Smooth muscle cell (in vitro differentiated cells): Measurements from ENCODE around the gene HOXC5. TPM values are rescaled to one million over a fixed set of nuclear protein-coding genes. Genes with fewer than 3 reads are reported as not detected.

ENCODE experiments used
- DNase-seq: peaks from one replicate; lab custom pipeline; 2025; ENCODE audit not compliant: unreplicated experiment; lab: John Stamatoyannopoulos, UW
- H2AFZ ChIP-seq: fragments of 200-600 bp; sonication (generic); 2 replicates; pipeline ENCODE4 v1.6.0; 2016; ENCODE audit warnings: antibody characterized with exemption, low read depth, mild to moderate bottlenecking
- H3F3A ChIP-seq: fragments of 200-600 bp; sonication (generic); 2 replicates; pipeline ENCODE4 v1.6.0; 2017; ENCODE audit warnings: antibody characterized with exemption, low read depth
- H3K27ac ChIP-seq: fragments of 200-600 bp; sonication (generic); 2 replicates; pipeline ENCODE4 v1.5.1; 2016; ENCODE audit warnings: low read depth, mild to moderate bottlenecking
- H3K27me3 ChIP-seq: fragments of 200-600 bp; sonication (generic); 2 replicates; pipeline ENCODE4 v1.6.1; 2016; ENCODE audit warnings: low read depth, mild to moderate bottlenecking
- H3K36me3 ChIP-seq: fragments of 200-600 bp; sonication (generic); 2 replicates; pipeline ENCODE4 v1.5.1; 2016; ENCODE audit warnings: low read depth
- H3K4me1 ChIP-seq: fragments of 200-600 bp; sonication (generic); 2 replicates; pipeline ENCODE4 v1.5.1; 2016; ENCODE audit warnings: low read depth
- H3K4me2 ChIP-seq: fragments of 200-600 bp; sonication (generic); 2 replicates; pipeline ENCODE4 v1.6.0; 2016; ENCODE audit warnings: mild to moderate bottlenecking
- H3K4me3 ChIP-seq: fragments of 200-600 bp; sonication (generic); 2 replicates; pipeline ENCODE4 v1.5.1; 2016; ENCODE audit warnings: mild to moderate bottlenecking
- H3K79me2 ChIP-seq: fragments of 200-600 bp; sonication (generic); 2 replicates; pipeline ENCODE4 v1.6.0; 2016; ENCODE audit warnings: low read depth, mild to moderate bottlenecking
- H3K9ac ChIP-seq: fragments of 200-600 bp; sonication (generic); 2 replicates; pipeline ENCODE4 v1.6.0; 2016; ENCODE audit warnings: low read depth
- H3K9me3 ChIP-seq: fragments of 200-600 bp; sonication (generic); replicated peaks from 2 replicates; pipeline ENCODE4 v1.5.1; 2016; ENCODE audit warnings: low read depth
- H4K20me1 ChIP-seq: fragments of 200-600 bp; sonication (generic); 2 replicates; pipeline ENCODE4 v1.6.0; 2016; ENCODE audit warnings: low read depth
- WGBS: methylation state at CpG from one replicate; pipeline ENCODE4 v1.1.7; 2016; ENCODE audit warnings: low lambda C conversion rate; 5-methylcytosine and 5-hydroxymethylcytosine counted together
- polyA plus RNA-seq: library from polyadenylated mRNA; unstranded; fragments of >200 nt; fragmentation: Nextera tagmentation; extraction: Ambion mirVana; gene quantifications from 2 replicates; pipeline ENCODE4 v1.2.1, GENCODE V29; 2016
- total RNA-seq: library from RNA; depleted of rRNA; stranded (reverse); fragments of >200 nt; gene quantifications from 2 replicates; pipeline ENCODE4 v1.2.3, GENCODE V29; 2014
- TF ChIP-seq, protein P1 (sequence below): fragments of 200-600 bp; sonication (generic); IDR thresholded peaks from 2 replicates; pipeline ENCODE4 v1.5.1; 2017; ENCODE audit warnings: borderline replicate concordance, mild to moderate bottlenecking, antibody characterized with exemption; ENCODE audit not compliant: insufficient read depth, poor library complexity, severe bottlenecking

Gene HOXC5
- total and polyA plus RNA-seq, 2 experiments from 2014 or later, result 0.54 to 1.3 TPM

DNA sequence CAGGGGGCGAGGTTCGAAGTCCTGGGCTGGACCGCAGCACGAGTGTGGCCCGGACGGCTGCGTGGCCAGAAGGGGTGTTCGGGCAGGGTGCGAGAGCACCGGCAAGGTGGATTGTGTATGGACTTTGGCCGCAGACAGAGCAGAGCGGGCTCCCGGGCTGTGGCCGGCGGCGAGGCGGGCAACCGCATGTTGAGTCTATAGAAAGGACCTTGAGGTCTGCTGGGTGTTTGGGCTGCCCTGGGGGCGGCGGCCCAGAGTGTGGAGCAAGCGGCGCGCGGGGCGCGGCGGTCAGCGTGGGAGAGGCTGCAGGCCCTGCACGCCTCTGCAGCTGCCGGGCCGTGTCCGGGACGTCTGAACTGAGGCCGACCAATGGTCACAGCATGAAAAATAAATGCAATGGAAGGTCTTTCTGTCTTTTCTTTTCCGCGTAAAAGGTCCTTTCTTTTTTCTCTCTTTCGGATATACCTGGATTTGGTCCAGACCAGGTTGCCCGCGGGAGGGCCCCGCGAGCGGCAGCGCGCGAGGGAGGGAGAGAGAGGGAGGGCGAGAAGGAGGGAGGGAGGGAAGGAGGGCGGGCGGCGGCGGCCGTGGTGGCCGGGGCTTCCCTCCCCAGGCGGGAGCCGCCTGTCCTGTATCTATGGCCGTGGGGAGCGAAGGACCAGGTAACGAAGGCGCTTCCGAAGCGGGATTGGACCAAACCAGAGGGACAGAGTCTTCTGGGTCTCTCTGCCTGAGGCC is 38.4 kb upstream of the HOXC5 start:
- TF ChIP-seq, protein P1, sequence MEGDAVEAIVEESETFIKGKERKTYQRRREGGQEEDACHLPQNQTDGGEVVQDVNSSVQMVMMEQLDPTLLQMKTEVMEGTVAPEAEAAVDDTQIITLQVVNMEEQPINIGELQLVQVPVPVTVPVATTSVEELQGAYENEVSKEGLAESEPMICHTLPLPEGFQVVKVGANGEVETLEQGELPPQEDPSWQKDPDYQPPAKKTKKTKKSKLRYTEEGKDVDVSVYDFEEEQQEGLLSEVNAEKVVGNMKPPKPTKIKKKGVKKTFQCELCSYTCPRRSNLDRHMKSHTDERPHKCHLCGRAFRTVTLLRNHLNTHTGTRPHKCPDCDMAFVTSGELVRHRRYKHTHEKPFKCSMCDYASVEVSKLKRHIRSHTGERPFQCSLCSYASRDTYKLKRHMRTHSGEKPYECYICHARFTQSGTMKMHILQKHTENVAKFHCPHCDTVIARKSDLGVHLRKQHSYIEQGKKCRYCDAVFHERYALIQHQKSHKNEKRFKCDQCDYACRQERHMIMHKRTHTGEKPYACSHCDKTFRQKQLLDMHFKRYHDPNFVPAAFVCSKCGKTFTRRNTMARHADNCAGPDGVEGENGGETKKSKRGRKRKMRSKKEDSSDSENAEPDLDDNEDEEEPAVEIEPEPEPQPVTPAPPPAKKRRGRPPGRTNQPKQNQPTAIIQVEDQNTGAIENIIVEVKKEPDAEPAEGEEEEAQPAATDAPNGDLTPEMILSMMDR, result no peak
- DNase-seq, result no peak
- Histone ChIP-seq H2AFZ (no peak overlapping the region), H3K36me3 (no peaks in the 10 kb centered on the region), H3F3A (no peaks in the 10 kb centered on the region), H4K20me1 (no peaks in the 10 kb centered on the region), H3K79me2 (no peaks in the 10 kb centered on the region), H3K9me3 (no peaks in the 10 kb centered on the region), H3K9ac (no peak overlapping the region), H3K27ac (no peak overlapping the region), H3K4me1 (no peaks in the 10 kb centered on the region), H3K4me2 (peak overlapping the region; percentile 89), H3K4me3 (peak overlapping the region; percentile 49), H3K27me3 (peaks cover 100% of the 10 kb centered on the region)
- 11% methylated on average over 36 of the region's 60 CpGs for WGBS

DNA sequence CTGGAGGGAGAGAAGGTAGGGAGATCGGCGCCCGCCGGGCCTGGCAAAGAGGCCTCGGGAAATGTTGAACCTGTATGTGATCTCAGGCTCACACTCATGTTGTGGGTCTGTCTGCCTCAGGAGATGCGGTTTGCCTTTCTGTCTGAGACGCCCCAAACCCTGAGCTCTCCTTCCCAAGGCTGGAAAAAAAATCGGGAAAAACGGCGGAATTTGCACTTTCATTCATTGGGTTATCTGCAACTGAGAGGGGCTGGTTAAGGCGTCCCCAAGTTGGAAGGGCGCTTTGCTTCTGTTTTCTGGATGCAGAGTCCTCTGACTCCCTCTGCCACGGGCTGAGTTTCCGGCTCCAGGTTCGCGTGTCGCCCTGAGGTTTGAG is 37.9 kb upstream of the HOXC5 start:
- no peak overlapping the region for H3K27ac ChIP-seq
- peaks cover 1% of the 10 kb centered on the region for H3K4me1 ChIP-seq
- H3K36me3 ChIP-seq, result no peaks in the 10 kb centered on the region
- no peaks in the 10 kb centered on the region for H3K79me2 ChIP-seq
- no peak overlapping the region for H3K9ac ChIP-seq
- no peaks in the 10 kb centered on the region for H3F3A ChIP-seq
- no peaks in the 10 kb centered on the region for H3K9me3 ChIP-seq
- TF ChIP-seq, protein P1, result no peak
- WGBS, result 5% methylated on average over 17 of the region's 17 CpGs
- peak overlapping the region; percentile 49 for H3K4me3 ChIP-seq
- peak overlapping the region; percentile 84 for H2AFZ ChIP-seq
- peak overlapping the region; percentile 89 for H3K4me2 ChIP-seq
- no peak for DNase-seq
- no peaks in the 10 kb centered on the region for H4K20me1 ChIP-seq
- peaks cover 100% of the 10 kb centered on the region for H3K27me3 ChIP-seq

GRCh38 chr12:53995378-53996239 is 37.2 kb upstream of the HOXC5 start:
- Histone ChIP-seq H4K20me1 (no peaks in the 10 kb centered on the region), H3K4me3 (peak overlapping the region; percentile 49), H3K27me3 (peaks cover 100% of the 10 kb centered on the region), H3K27ac (peak overlapping the region; percentile 21), H3K9me3 (no peaks in the 10 kb centered on the region), H3K79me2 (no peaks in the 10 kb centered on the region), H2AFZ (peak overlapping the region; percentile 84), H3K36me3 (no peaks in the 10 kb centered on the region), H3K9ac (peak overlapping the region; percentile 63), H3K4me2 (peak overlapping the region; percentile 89), H3F3A (no peaks in the 10 kb centered on the region), H3K4me1 (peaks cover 7% of the 10 kb centered on the region)
- DNase-seq, result no peak
- WGBS, result 4% methylated on average over 45 of the region's 48 CpGs
- TF ChIP-seq, protein P1, result no peak
